CD4-positive, alpha-beta memory T cell (primary cell): ENCODE data around the gene PPME1. TPM values are rescaled to one million over a fixed set of nuclear protein-coding genes. Genes with fewer than 3 reads are reported as not detected.

Experiments
- CTCF ChIA-PET: fragments of 350-600 bp; sonication (Branson Sonifier 250); formaldehyde crosslinking; loops from one replicate; lab custom pipeline; 2021; ENCODE audit warnings: inconsistent platforms; ENCODE audit not compliant: partially characterized antibody; lab: Charles Lee
- POLR2A ChIA-PET: fragments of 350-600 bp; sonication (Branson Sonifier 250); formaldehyde crosslinking; loops from one replicate; lab custom pipeline; 2021; ENCODE audit not compliant: partially characterized antibody; lab: Charles Lee
- DNase-seq, 5 donors: peaks; one replicate each; pipeline versions ENCODE4 v3.0.0 to v3.0.0-alpha.2; 2020 to 2022; ENCODE audit warnings: mixed read lengths in 1 of 5
- H3K27ac ChIP-seq: one replicate; pipeline ENCODE4 v1.7.0; 2013; ENCODE audit warnings: low read depth, low read length
- H3K27me3 ChIP-seq: 2 replicates; pipeline ENCODE4 v1.7.0; 2013; ENCODE audit warnings: mild to moderate bottlenecking, low read length, moderate library complexity; ENCODE audit not compliant: insufficient read depth
- H3K36me3 ChIP-seq: 2 replicates; pipeline ENCODE4 v1.7.0; 2013; ENCODE audit warnings: mild to moderate bottlenecking, low read length, moderate library complexity; ENCODE audit not compliant: insufficient read depth
- H3K4me1 ChIP-seq: 2 replicates; pipeline ENCODE4 v1.7.0; 2013; ENCODE audit warnings: mild to moderate bottlenecking, low read length, moderate library complexity; ENCODE audit not compliant: insufficient read depth
- H3K4me3 ChIP-seq, 2 donors: one replicate each; pipeline ENCODE4 v1.7.0; 2013; ENCODE audit warnings: low read length in 2 of 2, mild to moderate bottlenecking in 1 of 2
- H3K9me3 ChIP-seq, 2 donors: one replicate each; pipeline ENCODE4 v1.7.0; 2013; ENCODE audit warnings: low read length in 2 of 2, control low read depth in 1 of 2; ENCODE audit not compliant: control insufficient read depth in 1 of 2
- H3K27ac Mint-ChIP-seq, 7 donors: one replicate each; pipeline ENCODE4 v1.8.0; 2020 to 2021; ENCODE audit warnings: mixed read lengths in 7 of 7, mild to moderate bottlenecking in 6 of 7, inconsistent platforms in 3 of 7, moderate library complexity in 3 of 7
- H3K27me3 Mint-ChIP-seq, 2 donors: one replicate each; pipeline ENCODE4 v1.8.0; 2020 to 2021; ENCODE audit warnings: mixed read lengths in 2 of 2
- H3K36me3 Mint-ChIP-seq, 2 donors: one replicate each; pipeline ENCODE4 v1.8.0; 2020 to 2021; ENCODE audit warnings: mixed read lengths in 2 of 2, inconsistent platforms in 1 of 2, mild to moderate bottlenecking in 1 of 2
- H3K4me1 Mint-ChIP-seq, 4 donors: one replicate each; pipeline ENCODE4 v1.8.0; 2020 to 2021; ENCODE audit warnings: mixed read lengths in 4 of 4, mild to moderate bottlenecking in 1 of 4
- H3K4me3 Mint-ChIP-seq, 8 donors: one replicate each; pipeline ENCODE4 v1.8.0; 2020 to 2021; ENCODE audit warnings: mixed read lengths in 8 of 8, mild to moderate bottlenecking in 7 of 8, moderate library complexity in 6 of 8, inconsistent platforms in 3 of 8
- H3K9me3 Mint-ChIP-seq, 8 donors: one replicate each; pipeline ENCODE4 v1.8.0; 2020 to 2021; ENCODE audit warnings: mixed read lengths in 8 of 8, mild to moderate bottlenecking in 5 of 8, inconsistent platforms in 3 of 8, moderate library complexity in 1 of 8
- intact Hi-C: fragments of 100-400 bp; cut with micrococcal nuclease; formaldehyde crosslinking; loops from one replicate; pipeline ENCODE4 v1.15.1; 2023
- polyA plus RNA-seq, 2 donors: library from polyadenylated mRNA; unstranded; fragments of 300-500 nt; fragmentation: Illumina TruSeq; gene quantifications; one replicate each; pipeline ENCODE4 v1.2.3, GENCODE V29; 2021
- total RNA-seq, 2 experiments: library from RNA; stranded (reverse); gene quantifications; one replicate each; pipeline ENCODE4 v1.2.3, GENCODE V29; 2021

PPME1 gene
- total and polyA plus RNA-seq, 4 experiments from 2014 or later: 17.3 to 21.9 (median 21.1) TPM

- H3K36me3 Mint-ChIP-seq: peaks cover 41% of the 10 kb centered on the region in 2 donors
- peaks cover 14% of the 10 kb centered on the region for H3K36me3 ChIP-seq
Measured at GRCh38 chr11:74238243-74238642, 67.2 kb downstream of the PPME1 start.

GRCh38 chr11:74248469-74248868 is 77.4 kb downstream of the PPME1 start:
- Mint-ChIP-seq H3K9me3 (no peaks in the 10 kb centered on the region), H3K4me3 (no peak overlapping the region), H3K36me3 (peaks cover 32 to 65% of the 10 kb centered on the region in 2 donors), H3K4me1 (no peaks in the 10 kb centered on the region), H3K27ac (peak overlapping the region in 2 of 7 donors; percentile 22 to 67), H3K27me3 (no peaks in the 10 kb centered on the region)
- Histone ChIP-seq H3K27ac (no peak overlapping the region), H3K27me3 (no peaks in the 10 kb centered on the region), H3K4me3 (no peak overlapping the region), H3K4me1 (no peaks in the 10 kb centered on the region), H3K9me3 (no peaks in the 10 kb centered on the region), H3K36me3 (peaks cover 14% of the 10 kb centered on the region)
- DNase-seq: no peak
- intact Hi-C loops: no loop called here
- CTCF ChIA-PET: no interaction called here
- POLR2A ChIA-PET: no interaction called here

More at GRCh38 chr11:74238243-74238642, 67.2 kb downstream of the PPME1 start:
- intact Hi-C loops: no loop called here
- peaks cover 8% of the 10 kb centered on the region for H3K4me1 ChIP-seq
- Mint-ChIP-seq H3K4me1 (peaks cover 0 to 2% (median 1%) of the 10 kb centered on the region in 4 donors), H3K4me3 (no peak overlapping the region), H3K27me3 (no peaks in the 10 kb centered on the region), H3K9me3 (no peaks in the 10 kb centered on the region), H3K27ac (no peak overlapping the region)
- no peak overlapping the region for H3K4me3 ChIP-seq
- CTCF ChIA-PET: interaction anchor here (1.1 kb wide), 1 partner anchor 17 kb away, joined by 6 read pairs; no protein-coding TSS in a partner anchor
- DNase-seq: no peak
- no peak overlapping the region for H3K27ac ChIP-seq
- POLR2A ChIA-PET: no interaction called here
- H3K9me3 ChIP-seq: no peaks in the 10 kb centered on the region
- H3K27me3 ChIP-seq: no peaks in the 10 kb centered on the region

DNA sequence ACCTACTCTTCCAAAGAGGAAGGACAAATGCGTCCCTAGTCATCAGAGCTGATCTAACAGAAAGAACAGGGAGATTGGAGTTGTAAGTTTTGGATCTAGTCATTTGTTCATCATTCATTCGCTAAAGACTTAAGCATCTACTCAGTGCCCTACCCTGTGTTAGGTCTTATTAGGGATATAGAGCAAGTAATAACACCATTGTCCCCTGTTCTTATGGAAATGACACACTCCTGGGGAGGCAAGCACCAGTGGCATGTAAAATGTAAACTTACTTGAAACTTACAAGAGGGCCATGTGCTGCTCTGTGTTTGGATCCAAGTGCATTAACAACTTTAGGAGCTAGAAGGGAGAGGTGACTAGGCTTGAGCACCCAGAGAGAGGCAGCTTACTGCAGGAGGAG is 78.4 kb downstream of the PPME1 start:
- peaks cover 17% of the 10 kb centered on the region for H3K36me3 ChIP-seq
- intact Hi-C loops: no loop called here
- Mint-ChIP-seq H3K36me3 (peaks cover 32 to 65% of the 10 kb centered on the region in 2 donors), H3K4me3 (no peak overlapping the region), H3K27ac (peak overlapping the region in 2 of 7 donors; percentile 5 to 16), H3K27me3 (no peaks in the 10 kb centered on the region), H3K9me3 (no peaks in the 10 kb centered on the region), H3K4me1 (no peaks in the 10 kb centered on the region)
- no peaks in the 10 kb centered on the region for H3K9me3 ChIP-seq
- H3K4me3 ChIP-seq: no peak overlapping the region
- CTCF ChIA-PET: interaction anchor here (7.9 kb wide), 1 partner anchor 201 kb away, joined by 89 read pairs; no protein-coding TSS in a partner anchor
- POLR2A ChIA-PET: no interaction called here
- no peak overlapping the region for H3K27ac ChIP-seq
- no peaks in the 10 kb centered on the region for H3K27me3 ChIP-seq
- no peaks in the 10 kb centered on the region for H3K4me1 ChIP-seq
- no peak for DNase-seq

GRCh38 chr11:74253361-74253760 is 82.3 kb downstream of the PPME1 start:
- Mint-ChIP-seq H3K36me3 (peaks cover 21 to 55% of the 10 kb centered on the region in 2 donors), H3K4me3 (no peak overlapping the region), H3K27me3 (no peaks in the 10 kb centered on the region), H3K4me1 (peaks cover 0 to 7% (median 4%) of the 10 kb centered on the region in 4 donors), H3K9me3 (no peaks in the 10 kb centered on the region), H3K27ac (peak overlapping the region in 1 of 7 donors; percentile 52)
- no peak overlapping the region for H3K27ac ChIP-seq
- H3K27me3 ChIP-seq: no peaks in the 10 kb centered on the region
- H3K36me3 ChIP-seq: peaks cover 17% of the 10 kb centered on the region
- H3K4me3 ChIP-seq: no peak overlapping the region
- no peak for DNase-seq
- H3K4me1 ChIP-seq: no peaks in the 10 kb centered on the region
- intact Hi-C loops: loop anchor here (10.0 kb wide), 1 partner anchor 289 kb away; no protein-coding TSS in a partner anchor
- ChIA-PET POLR2A (no interaction called here), CTCF (interaction anchor here (0.9 to 7.9 kb wide), 2 partner anchors 21 to 198 kb away, joined by 3 to 89 read pairs; no protein-coding TSS in a partner anchor)
- H3K9me3 ChIP-seq: no peaks in the 10 kb centered on the region

GRCh38 chr11:74255741-74256375 is 84.8 kb downstream of the PPME1 start:
- H3K4me1 Mint-ChIP-seq: peaks cover 0 to 7% (median 4%) of the 10 kb centered on the region in 4 donors
- no peaks in the 10 kb centered on the region for H3K27me3 ChIP-seq
- CTCF ChIA-PET: interaction anchor here (0.7 to 7.9 kb wide), 25 partner anchors 9 to 386 kb away, joined by 3 to 89 read pairs (median 4); partner anchors contain the start of genes C2CD3 and PPME1
- no peaks in the 10 kb centered on the region for H3K9me3 Mint-ChIP-seq
- no peaks in the 10 kb centered on the region for H3K9me3 ChIP-seq
- H3K4me3 Mint-ChIP-seq: no peak overlapping the region
- intact Hi-C loops: loop anchor here (1.0 to 10.0 kb wide), 5 partner anchors 24 to 291 kb away; no protein-coding TSS in a partner anchor
- no peaks in the 10 kb centered on the region for H3K4me1 ChIP-seq
- DNase-seq: peak; percentile 39 to 62 (median 52)
- H3K4me3 ChIP-seq: no peak overlapping the region
- peaks cover 20 to 37% of the 10 kb centered on the region in 2 donors for H3K36me3 Mint-ChIP-seq
- H3K27ac ChIP-seq: no peak overlapping the region
- H3K27ac Mint-ChIP-seq: peak overlapping the region in 2 of 7 donors; percentile 15 to 23
- POLR2A ChIA-PET: interaction anchor here (0.7 to 1.1 kb wide), 3 partner anchors 24 to 237 kb away, joined by 3 to 4 read pairs (median 3); partner anchors contain the start of gene LIPT2
- no peaks in the 10 kb centered on the region for H3K27me3 Mint-ChIP-seq
- peaks cover 11% of the 10 kb centered on the region for H3K36me3 ChIP-seq

- H3K36me3 ChIP-seq: peaks cover 6% of the 10 kb centered on the region
- H3K27me3 ChIP-seq: no peaks in the 10 kb centered on the region
- no peaks in the 10 kb centered on the region for H3K9me3 Mint-ChIP-seq
- H3K36me3 Mint-ChIP-seq: peaks cover 16 to 31% of the 10 kb centered on the region in 2 donors
- H3K4me3 Mint-ChIP-seq: no peak overlapping the region
- no peak for DNase-seq
- intact Hi-C loops: loop anchor here (1.0 to 10.0 kb wide), 4 partner anchors 65 to 292 kb away; no protein-coding TSS in a partner anchor
- no peak overlapping the region for H3K27ac ChIP-seq
- no peaks in the 10 kb centered on the region for H3K4me1 ChIP-seq
- H3K27me3 Mint-ChIP-seq: no peaks in the 10 kb centered on the region
- POLR2A ChIA-PET: interaction anchor here (0.7 to 1.1 kb wide), 3 partner anchors 24 to 237 kb away, joined by 3 to 4 read pairs (median 3); partner anchors contain the start of gene LIPT2
- H3K4me3 ChIP-seq: no peak overlapping the region
- no peaks in the 10 kb centered on the region for H3K9me3 ChIP-seq
- CTCF ChIA-PET: interaction anchor here (0.9 to 7.9 kb wide), 16 partner anchors 13 to 386 kb away, joined by 3 to 89 read pairs (median 5); partner anchors contain the start of genes C2CD3 and PPME1
- H3K27ac Mint-ChIP-seq: peak overlapping the region in 2 of 7 donors; percentile 23 to 62
- H3K4me1 Mint-ChIP-seq: peaks cover 0 to 7% (median 4%) of the 10 kb centered on the region in 4 donors
Measured at GRCh38 chr11:74256378-74257133, 85.5 kb downstream of the PPME1 start.
